A549 treated with GW870086 at 1 μM for 4 hours (cell line): ENCODE measurements around the gene P2RX5. TPM values are rescaled to one million over a fixed set of nuclear protein-coding genes. Genes with fewer than 3 reads are reported as not detected.

Experiments used
- total RNA-seq: library from RNA; stranded (reverse); fragments of 200-300 nt; extraction: Qiagen RNA extraction; gene quantifications from 5 replicates; pipeline ENCODE4 v1.2.3, GENCODE V29; 2022; ENCODE audit warnings: low read depth

Gene P2RX5, protein sequence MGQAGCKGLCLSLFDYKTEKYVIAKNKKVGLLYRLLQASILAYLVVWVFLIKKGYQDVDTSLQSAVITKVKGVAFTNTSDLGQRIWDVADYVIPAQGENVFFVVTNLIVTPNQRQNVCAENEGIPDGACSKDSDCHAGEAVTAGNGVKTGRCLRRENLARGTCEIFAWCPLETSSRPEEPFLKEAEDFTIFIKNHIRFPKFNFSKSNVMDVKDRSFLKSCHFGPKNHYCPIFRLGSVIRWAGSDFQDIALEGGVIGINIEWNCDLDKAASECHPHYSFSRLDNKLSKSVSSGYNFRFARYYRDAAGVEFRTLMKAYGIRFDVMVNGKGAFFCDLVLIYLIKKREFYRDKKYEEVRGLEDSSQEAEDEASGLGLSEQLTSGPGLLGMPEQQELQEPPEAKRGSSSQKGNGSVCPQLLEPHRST
- 19.1 to 27.4 TPM (median 24.0 TPM) in 5 replicates for total RNA-seq

DNA sequence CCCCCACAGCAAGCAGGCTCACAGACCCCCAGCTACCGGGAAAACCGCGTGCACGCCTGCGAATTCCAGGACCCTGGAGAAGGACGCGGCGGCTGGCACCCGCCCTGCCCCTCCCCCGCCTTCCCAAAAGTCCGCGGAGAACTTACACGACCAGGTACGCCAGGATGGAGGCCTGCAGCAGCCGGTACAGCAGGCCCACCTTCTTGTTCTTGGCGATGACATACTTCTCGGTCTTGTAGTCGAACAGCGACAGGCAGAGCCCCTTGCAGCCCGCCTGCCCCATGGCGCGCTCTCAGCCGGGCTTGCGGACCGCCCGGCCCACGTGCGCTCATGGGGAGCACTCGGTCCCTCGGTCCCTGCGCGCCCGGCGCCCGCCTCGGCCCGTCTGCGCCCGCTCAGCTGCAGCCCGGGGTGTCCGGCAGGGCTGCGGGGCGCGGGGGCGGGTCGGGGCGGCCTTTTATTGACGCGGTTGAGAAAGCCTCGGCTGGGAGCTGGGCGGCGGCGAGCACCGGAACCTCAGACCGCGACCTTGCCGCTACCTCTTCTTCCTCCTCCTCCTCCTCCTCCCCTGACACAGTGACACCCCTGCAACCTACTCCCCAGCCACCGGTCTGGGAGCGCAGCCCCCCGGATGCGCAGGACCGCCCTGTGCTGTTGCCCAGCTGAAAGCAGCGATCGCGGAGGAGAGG is at the start of gene P2RX5:
TSS of gene P2RX5 (minus strand) at position 433 of the 689 bp plus-strand sequence. CDS start at position 283, 150 bp downstream.

DNA sequence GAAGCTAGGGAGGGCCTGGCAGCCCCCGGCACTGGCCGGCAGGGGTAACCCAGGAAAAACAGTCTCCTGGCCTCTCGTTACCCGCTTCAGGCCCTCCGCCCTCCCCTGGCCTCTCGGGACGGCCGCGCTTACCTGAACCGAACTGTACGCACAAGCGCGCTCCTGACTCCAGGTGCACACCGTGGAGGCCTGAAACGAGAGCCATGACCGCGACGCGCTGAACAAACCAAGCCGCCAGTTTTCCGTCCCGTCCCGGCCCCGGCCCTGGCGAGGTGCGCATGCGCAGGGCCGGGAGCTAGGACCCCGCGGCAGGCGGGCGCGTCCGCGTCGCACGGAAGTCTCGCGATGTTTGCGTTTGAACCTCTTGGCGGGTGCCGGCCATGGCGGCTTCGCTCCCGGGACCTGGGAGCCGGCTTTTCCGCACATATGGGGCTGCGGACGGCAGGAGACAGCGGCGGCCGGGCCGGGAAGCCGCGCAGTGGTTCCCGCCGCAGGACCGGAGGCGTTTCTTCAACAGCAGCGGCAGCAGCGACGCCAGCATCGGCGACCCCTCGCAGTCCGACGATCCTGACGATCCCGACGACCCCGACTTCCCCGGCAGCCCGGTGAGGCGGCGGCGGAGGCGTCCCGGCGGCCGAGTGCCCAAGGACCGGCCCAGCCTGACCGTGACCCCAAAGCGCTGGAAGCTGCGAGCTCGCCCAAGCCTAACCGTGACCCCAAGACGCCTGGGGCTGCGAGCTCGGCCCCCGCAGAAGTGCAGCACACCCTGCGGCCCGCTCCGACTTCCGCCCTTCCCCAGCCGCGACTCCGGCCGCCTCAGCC is 27.8 kb upstream of the P2RX5 start, which contains the start of gene HASPIN:
TSS of gene HASPIN (plus strand) at position 348 of the 822 bp plus-strand sequence. CDS start at position 381, 33 bp downstream.

DNA sequence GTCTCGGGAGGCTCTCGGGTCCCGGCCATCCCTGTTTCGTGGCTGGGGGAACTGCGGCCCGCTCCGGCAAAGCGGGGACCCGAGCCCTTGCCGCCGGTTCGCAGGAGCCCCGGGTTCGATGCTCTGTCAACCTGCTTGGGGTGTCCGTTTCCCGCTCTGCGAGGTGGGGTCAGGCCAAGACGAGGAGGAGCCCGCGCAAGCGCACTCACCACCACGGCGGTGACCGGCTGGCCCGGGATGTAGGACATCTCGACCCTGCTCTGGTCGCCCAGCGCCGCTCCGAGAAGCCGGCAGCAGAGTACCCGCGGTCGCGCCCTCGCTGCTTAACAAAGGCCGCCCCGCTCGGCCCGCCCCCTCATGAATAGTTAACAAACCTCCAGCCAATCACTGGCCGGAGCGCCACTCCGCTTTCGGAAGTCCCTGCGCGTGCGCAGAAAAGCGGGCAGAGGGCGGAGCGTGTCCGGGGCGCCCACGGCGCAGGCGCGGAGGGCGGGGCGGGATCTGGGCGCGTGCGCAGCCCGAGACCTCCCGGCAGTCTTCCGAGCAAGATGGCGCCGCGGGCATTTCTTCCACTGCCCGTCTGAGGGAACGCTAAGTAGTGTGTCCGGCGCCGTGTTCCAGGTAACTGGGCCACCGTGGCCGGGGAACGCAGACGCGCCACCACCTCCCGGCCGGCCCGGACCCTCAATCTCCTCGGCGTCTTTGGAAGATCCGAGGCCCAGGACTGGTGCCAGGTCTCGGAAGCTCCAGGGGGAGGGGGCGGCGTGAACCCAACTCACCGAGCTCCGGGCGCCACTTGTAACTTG is 27.5 kb downstream of the P2RX5 start, which contains the start of the genes EMC6 and TAX1BP3:
TSS of gene EMC6 (plus strand) at position 534 of the 806 bp plus-strand sequence. CDS start 335 bp downstream, outside the sequence.
TSS of gene TAX1BP3 (minus strand) at position 300 of the 806 bp plus-strand sequence. CDS start at position 248, 52 bp downstream.

DNA sequence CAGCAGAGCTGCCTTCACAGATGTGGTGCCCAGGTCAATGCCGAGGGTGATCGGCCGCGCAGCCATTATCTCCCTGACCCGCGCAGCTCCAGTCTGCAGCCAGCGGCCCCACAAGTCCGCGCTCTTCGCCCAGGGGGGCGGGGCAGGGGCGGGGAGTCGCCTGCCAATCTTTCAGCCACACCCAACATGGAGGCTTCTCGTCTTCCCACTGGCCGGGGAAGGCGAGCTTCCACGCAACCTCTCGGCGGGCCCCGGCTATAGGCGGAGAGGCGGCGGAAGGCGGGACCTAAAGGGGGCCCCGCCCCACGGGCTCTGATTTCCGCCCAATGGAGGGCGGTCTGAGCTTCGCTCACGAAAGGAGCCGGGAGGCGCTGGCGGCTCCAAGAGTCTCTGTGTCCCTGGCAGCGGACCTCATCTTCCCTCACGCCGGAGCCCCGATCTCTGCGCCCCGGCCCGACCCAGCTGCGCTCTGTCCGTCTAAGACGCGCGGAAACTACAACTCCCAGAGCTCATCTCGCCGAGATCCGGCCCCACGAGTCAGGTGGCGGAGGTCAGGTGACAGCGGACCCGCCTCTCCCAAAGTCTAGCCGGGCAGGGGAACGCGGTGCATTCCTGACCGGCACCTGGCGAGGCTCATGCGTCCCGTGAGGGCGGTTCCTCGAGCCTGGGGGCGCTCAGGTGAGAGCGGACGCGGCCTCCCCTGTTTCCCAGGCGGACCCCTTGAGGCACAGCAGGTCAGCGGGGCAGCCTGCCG is 59.6 kb downstream of the P2RX5 start, which contains the start of the genes CTNS and SHPK:
TSS of gene CTNS (plus strand) at position 607 of the 754 bp plus-strand sequence. CDS start 3,447 bp downstream, outside the sequence.
TSS of gene SHPK (minus strand) at position 97 of the 754 bp plus-strand sequence. CDS start at position 66, 31 bp downstream.

Other genes starting within 250 kb of the P2RX5 start
- not detected in 5 replicates for gene SPATA22, start 224.3 kb downstream of the P2RX5 start, total RNA-seq
- gene ASPA, start 220.2 kb downstream of the P2RX5 start, total RNA-seq: not detected in 5 replicates
- 0.25 to 0.37 TPM (median 0.29 TPM) in 5 replicates for gene TRPV3, start 138.3 kb downstream of the P2RX5 start, total RNA-seq
- 3.9 to 5.0 TPM (median 4.1 TPM) in 5 replicates for gene TRPV1, start 86.7 kb downstream of the P2RX5 start, total RNA-seq
- 13.3 to 17.9 TPM (median 16.1 TPM) in 5 replicates for gene SHPK, start 59.9 kb downstream of the P2RX5 start, total RNA-seq
- 11.7 to 14.5 TPM (median 12.8 TPM) in 5 replicates for gene CTNS, start 59.4 kb downstream of the P2RX5 start, total RNA-seq
- gene TAX1BP3, start 27.6 kb downstream of the P2RX5 start, total RNA-seq: 289 to 350 TPM (median 334 TPM) in 5 replicates
- gene EMC6, start 27.3 kb downstream of the P2RX5 start, total RNA-seq: 139 to 167 TPM (median 157 TPM) in 5 replicates
- gene HASPIN, start 27.7 kb upstream of the P2RX5 start, total RNA-seq: 12.9 to 15.5 TPM (median 13.7 TPM) in 5 replicates
- gene ITGAE, start 105.0 kb upstream of the P2RX5 start, total RNA-seq: 97.4 to 103 TPM (median 99.1 TPM) in 5 replicates
- gene NCBP3, start 150.1 kb upstream of the P2RX5 start, total RNA-seq: 26.8 to 33.9 TPM (median 32.0 TPM) in 5 replicates
- 22.3 to 23.1 TPM (median 22.9 TPM) in 5 replicates for gene CAMKK1, start 196.9 kb upstream of the P2RX5 start, total RNA-seq
- not detected in 5 replicates for gene P2RX1, start 220.3 kb upstream of the P2RX5 start, total RNA-seq